ENCODE measurements around the gene IQSEC3. TPM values are rescaled to one million over a fixed set of nuclear protein-coding genes. Genes with fewer than 3 reads are reported as not detected.

IQSEC3 gene
- total RNA-seq, 1 donor from 2014 or later, result 1.1 TPM

- DNase-seq (ENCODE audit: low read depth, low spot score), result no peak
- Mint-ChIP-seq H3K9me3 (no peaks in the 10 kb centered on the region), H3K36me3 (ENCODE audit: low read depth) (no peaks in the 10 kb centered on the region), H3K27ac (ENCODE audit: unreplicated experiment) (peak overlapping the region; percentile 41), H3K4me1 (peaks cover 50% of the 10 kb centered on the region), H3K27me3 (ENCODE audit: low read depth) (peaks cover 14% of the 10 kb centered on the region), H3K4me3 (no peak overlapping the region)
- no peak for TF ChIP-seq CTCF (conservative IDR thresholded peaks at IDR 0.05)
Observed at GRCh38 chr12:144650-145284, 78.2 kb downstream of the IQSEC3 start.

GRCh38 chr12:145369-145960 is 78.9 kb downstream of the IQSEC3 start:
- Mint-ChIP-seq H3K9me3 (no peaks in the 10 kb centered on the region), H3K27ac (ENCODE audit: unreplicated experiment) (no peak overlapping the region), H3K27me3 (ENCODE audit: low read depth) (peaks cover 10% of the 10 kb centered on the region), H3K4me1 (peaks cover 43% of the 10 kb centered on the region), H3K4me3 (no peak overlapping the region), H3K36me3 (ENCODE audit: low read depth) (no peaks in the 10 kb centered on the region)
- DNase-seq (ENCODE audit: low read depth, low spot score), result no peak
- TF ChIP-seq CTCF (conservative IDR thresholded peaks at IDR 0.05), result no peak

GRCh38 chr12:147242-147641 is 80.7 kb downstream of the IQSEC3 start:
- peaks cover 33% of the 10 kb centered on the region for H3K4me1 Mint-ChIP-seq
- no peaks in the 10 kb centered on the region for H3K9me3 Mint-ChIP-seq
- H3K4me3 Mint-ChIP-seq, result no peak overlapping the region
- H3K36me3 Mint-ChIP-seq (ENCODE audit: low read depth), result no peaks in the 10 kb centered on the region
- no peak overlapping the region for H3K27ac Mint-ChIP-seq (ENCODE audit: unreplicated experiment)
- TF ChIP-seq CTCF (conservative IDR thresholded peaks at IDR 0.05), result no peak
- peaks cover 12% of the 10 kb centered on the region for H3K27me3 Mint-ChIP-seq (ENCODE audit: low read depth)
- no peak for DNase-seq (ENCODE audit: low read depth, low spot score)

- Mint-ChIP-seq H3K27ac (ENCODE audit: unreplicated experiment) (no peak overlapping the region), H3K4me1 (peaks cover 23% of the 10 kb centered on the region)
Observed at GRCh38 chr12:148676-149416, 82.3 kb downstream of the IQSEC3 start.

GRCh38 chr12:151579-151978 is 85.0 kb downstream of the IQSEC3 start:
- Mint-ChIP-seq H3K4me1 (peaks cover 5% of the 10 kb centered on the region), H3K27ac (ENCODE audit: unreplicated experiment) (no peak overlapping the region), H3K27me3 (ENCODE audit: low read depth) (peaks cover 12% of the 10 kb centered on the region), H3K9me3 (no peaks in the 10 kb centered on the region), H3K4me3 (no peak overlapping the region), H3K36me3 (ENCODE audit: low read depth) (no peaks in the 10 kb centered on the region)
- no peak for TF ChIP-seq CTCF (conservative IDR thresholded peaks at IDR 0.05)
- DNase-seq (ENCODE audit: low read depth, low spot score), result no peak

More at GRCh38 chr12:148676-149416, 82.3 kb downstream of the IQSEC3 start:
- TF ChIP-seq CTCF (conservative IDR thresholded peaks at IDR 0.05), result no peak
- H3K27me3 Mint-ChIP-seq (ENCODE audit: low read depth), result peaks cover 12% of the 10 kb centered on the region
- H3K9me3 Mint-ChIP-seq, result no peaks in the 10 kb centered on the region
- no peaks in the 10 kb centered on the region for H3K36me3 Mint-ChIP-seq (ENCODE audit: low read depth)
- DNase-seq (ENCODE audit: low read depth, low spot score), result no peak
- H3K4me3 Mint-ChIP-seq, result no peak overlapping the region
